K562 (cell line): Measurements from ENCODE around the gene HNRNPLL. TPM values are rescaled to one million over a fixed set of nuclear protein-coding genes. Genes with fewer than 3 reads are reported as not detected.

Source experiments
- ATAC-seq: fragments of 200-7000 bp; cut with Tn5 transposase; 3 replicates; pipeline ENCODE4 v1.9.1; 2020; ENCODE audit warnings: moderate library complexity
- BruUV-seq: library from RNA; stranded (reverse); fragments of 400-500 nt; replicated peaks from 2 replicates; lab custom pipeline; 2021; lab: Mats Ljungman, UMichigan
- CTCF ChIA-PET: fragments of 300-600 bp; formaldehyde crosslinking; extraction: SDS; loops from one replicate; lab custom pipeline; 2021; ENCODE audit warnings: low intra/inter-chr PET ratio; lab: Yijun Ruan, JAX
- POLR2A ChIA-PET: fragments of 300-600, 350-650 bp; sonication (Branson Sonifier 250); formaldehyde crosslinking; extraction: SDS; loops from one replicate; lab custom pipeline; 2021; ENCODE audit warnings: antibody characterized with exemption, inconsistent platforms; lab: Yijun Ruan, JAX
- DNase-seq, 4 experiments: peaks; one replicate each; pipeline versions ENCODE4 v3.0.0 to v3.0.0-alpha.2; 2011 to 2018; ENCODE audit warnings: low spot score in 3 of 4, mixed read lengths in 3 of 4; ENCODE audit errors: extremely low read depth in 1 of 4
- FAIRE-seq: peaks from 2 replicates; lab custom pipeline; 2011; peaks lifted over from hg19 to GRCh38; lab: Jason Lieb, UNC
- H2AFZ ChIP-seq: 2 replicates; pipeline ENCODE4 v1.6.0; 2011; ENCODE audit warnings: low read depth, low read length, control low read depth, inconsistent platforms
- H3K27ac ChIP-seq: fragments of 200-600 bp; 3 replicates; pipeline ENCODE4 v1.8.0; 2011; ENCODE audit warnings: low read depth, mild to moderate bottlenecking, control low read depth, inconsistent platforms, low read length, moderate library complexity, mixed read lengths; ENCODE audit errors: extremely low read depth
- H3K27me3 ChIP-seq, 2 experiments: fragments of 300-600 bp in 1 of 2; 2 replicates in 1 of 2; 3 replicates in 1 of 2; pipeline versions ENCODE4 v1.6.0 to v1.8.0; 2011; ENCODE audit warnings: inconsistent platforms in 2 of 2, low read length in 2 of 2, mild to moderate bottlenecking in 1 of 2, mixed read lengths in 1 of 2, moderate library complexity in 1 of 2; ENCODE audit not compliant: control insufficient read depth in 2 of 2, insufficient read depth in 2 of 2
- H3K36me3 ChIP-seq: fragments of 300-600 bp; 3 replicates; pipeline ENCODE4 v1.8.0; 2011; ENCODE audit warnings: mild to moderate bottlenecking, low read length, inconsistent platforms; ENCODE audit not compliant: control insufficient read depth, insufficient read depth
- H3K4me1 ChIP-seq, 2 experiments: fragments of 200-600 bp in 1 of 2; replicated peaks in 1 of 2; 2 replicates in 1 of 2; 3 replicates in 1 of 2; pipeline versions ENCODE4 v1.5.1 to v1.8.0; 2011; ENCODE audit warnings: inconsistent platforms in 2 of 2, low read length in 2 of 2, mild to moderate bottlenecking in 1 of 2, mixed read lengths in 1 of 2, moderate library complexity in 1 of 2; ENCODE audit not compliant: control insufficient read depth in 2 of 2, insufficient read depth in 2 of 2
- H3K4me2 ChIP-seq: 2 replicates; pipeline ENCODE4 v1.6.1; 2011; ENCODE audit warnings: low read length, control low read depth, inconsistent platforms, mixed read lengths; ENCODE audit not compliant: insufficient read depth
- H3K4me3 ChIP-seq: fragments of 200-600 bp; sonication (generic), shearing (Covaris generic); 2 replicates; pipeline ENCODE4 v1.5.1; 2016; ENCODE audit warnings: control low read depth, inconsistent platforms
- H3K79me2 ChIP-seq: fragments of 200-600 bp; 3 replicates; pipeline ENCODE4 v1.8.0; 2011; ENCODE audit warnings: low read length, inconsistent platforms; ENCODE audit not compliant: control insufficient read depth, insufficient read depth
- H3K9ac ChIP-seq, 2 experiments: 2 replicates each; pipeline versions ENCODE4 v1.6.0 to v1.6.1; 2011; ENCODE audit warnings: low read depth in 2 of 2, low read length in 2 of 2, control low read depth in 1 of 2, inconsistent platforms in 1 of 2, mild to moderate bottlenecking in 1 of 2, mixed read lengths in 1 of 2; ENCODE audit not compliant: insufficient read depth in 1 of 2
- H3K9me1 ChIP-seq: one replicate; pipeline ENCODE4 v1.6.0; 2011; ENCODE audit warnings: inconsistent platforms, mild to moderate bottlenecking, low read length, moderate library complexity; ENCODE audit not compliant: control insufficient read depth, insufficient read depth
- H3K9me3 ChIP-seq: replicated peaks from 2 replicates; pipeline ENCODE4 v1.5.1; 2011; ENCODE audit warnings: low read depth, low read length, inconsistent platforms; ENCODE audit not compliant: control insufficient read depth, insufficient read depth
- H4K20me1 ChIP-seq: replicated peaks from 2 replicates; pipeline ENCODE4 v1.6.1; 2011; ENCODE audit warnings: low read length, inconsistent platforms, mixed read lengths; ENCODE audit not compliant: control insufficient read depth, insufficient read depth
- ARID3A ChIP-seq: IDR thresholded peaks from 2 replicates; pipeline ENCODE4 v1.6.1; 2012; ENCODE audit warnings: low read depth, low read length, improper control_type of control experiment, borderline replicate concordance
- ATF3 ChIP-seq, 2 experiments: fragments of 450-650 bp in 1 of 2; sonication (generic) in 1 of 2; formaldehyde crosslinking in 1 of 2; IDR thresholded peaks in 1 of 2; conservative IDR thresholded peaks in 1 of 2; 2 replicates each; pipeline versions ENCODE4 v1.6.1 to v1.8.1; 2016 to 2023; ENCODE audit warnings: mild to moderate bottlenecking in 2 of 2, moderate library complexity in 2 of 2, inconsistent platforms in 1 of 2, missing genetic modification reagents in 1 of 2
- BACH1 ChIP-seq: fragments of 200-800 bp; sonication (Bioruptor generic); IDR thresholded peaks from 2 replicates; pipeline ENCODE4 v1.6.1; 2016; ENCODE audit warnings: missing genetic modification characterization, missing compliant biosample characterization
- HDAC2 ChIP-seq: fragments of 450-650 bp; IDR thresholded peaks from 2 replicates; pipeline ENCODE4 v1.6.1; 2016; ENCODE audit warnings: mild to moderate bottlenecking
- SRF ChIP-seq, 2 experiments: fragments of 250-450, 450-650 bp in 1 of 2; sonication (Bioruptor Pico) in 1 of 2; sonication (generic) in 1 of 2; formaldehyde crosslinking; IDR thresholded peaks; 2 replicates each; pipeline versions ENCODE4 v1.5.0 to v1.5.1; 2020 to 2022; ENCODE audit warnings: mild to moderate bottlenecking in 1 of 2, missing genetic modification reagents in 1 of 2
- TCF3 ChIP-seq: sonication (generic); formaldehyde crosslinking; IDR thresholded peaks from 2 replicates; pipeline ENCODE4 v1.4.0; 2020; ENCODE audit warnings: mild to moderate bottlenecking, missing genetic modification reagents
- THAP12 ChIP-seq: fragments of 250-450 bp; sonication (Bioruptor Pico); IDR thresholded peaks from 2 replicates; pipeline ENCODE4 v1.9.0; 2021; ENCODE audit warnings: mild to moderate bottlenecking, inconsistent platforms
- TRIM24 ChIP-seq, 2 experiments: fragments of 450-650 bp; IDR thresholded peaks; 2 replicates each; pipeline ENCODE4 v1.6.1; 2016
- ZBTB17 ChIP-seq: fragments of 450-650 bp; formaldehyde crosslinking; IDR thresholded peaks from 2 replicates; pipeline ENCODE4 v1.4.0; 2020; ENCODE audit warnings: mild to moderate bottlenecking
- ZNF695 ChIP-seq: fragments of 450-650 bp; formaldehyde crosslinking; IDR thresholded peaks from 2 replicates; pipeline ENCODE4 v1.4.0; 2020; ENCODE audit warnings: mild to moderate bottlenecking, moderate library complexity
- WGBS: fragments of 100-300 bp; shearing (Covaris generic); methylation state at CpG from one replicate; pipeline ENCODE4 v1.1.6; 2016; ENCODE audit warnings: low coverage, mixed read lengths; ENCODE audit not compliant: insufficient coverage; ENCODE audit errors: missing lambda C conversion rate; 5-methylcytosine and 5-hydroxymethylcytosine counted together
- in situ Hi-C: fragments of 300-500 bp; cut with MboI; formaldehyde crosslinking; loops from 4 replicates; pipeline ENCODE4 v1.15.0; 2018; ENCODE audit warnings: inconsistent platforms, mixed read lengths
- intact Hi-C: fragments of 100-400 bp; cut with micrococcal nuclease; formaldehyde crosslinking; loops from 2 replicates; pipeline ENCODE4 v1.14.2; 2022
- polyA plus RNA-seq, 8 experiments: library from polyadenylated mRNA; depleted of rRNA in 4 of 8; stranded (reverse) in 5 of 8; unstranded in 3 of 8; fragments of >200 nt; fragmentation: Nextera tagmentation in 2 of 8; fragmentation: Illumina TruSeq in 1 of 8; extraction: Ambion mirVana in 2 of 8; extraction: Trizol in 1 of 8; gene quantifications; 2 replicates each; pipeline versions ENCODE4 v1.2.1 to v1.2.3, GENCODE V29; 2011 to 2014; ENCODE audit warnings: inconsistent platforms in 1 of 8, missing spikeins in 1 of 8
- total RNA-seq, 7 experiments: library from RNA; depleted of rRNA in 6 of 7; stranded (reverse); fragments of >200 nt in 6 of 7; fragmentation: Illumina TruSeq in 2 of 7; extraction: Trizol in 2 of 7; gene quantifications; 2 replicates each; pipeline versions ENCODE4 v1.2.1 to v1.2.3, GENCODE V29; 2011 to 2021; ENCODE audit warnings: low replicate concordance in 1 of 7
- TF ChIP-seq, protein P1 (sequence below): sonication (generic); formaldehyde crosslinking; IDR thresholded peaks from 2 replicates; pipeline ENCODE4 v1.8.1; 2023; ENCODE audit warnings: mild to moderate bottlenecking, missing genetic modification reagents

HNRNPLL gene
- total and polyA plus RNA-seq, 9 of the 15 experiments (the other 6 are each of a cell fraction or from before 2014, with no cell fraction given), result 19.8 to 135 (median 57.8) TPM

DNA sequence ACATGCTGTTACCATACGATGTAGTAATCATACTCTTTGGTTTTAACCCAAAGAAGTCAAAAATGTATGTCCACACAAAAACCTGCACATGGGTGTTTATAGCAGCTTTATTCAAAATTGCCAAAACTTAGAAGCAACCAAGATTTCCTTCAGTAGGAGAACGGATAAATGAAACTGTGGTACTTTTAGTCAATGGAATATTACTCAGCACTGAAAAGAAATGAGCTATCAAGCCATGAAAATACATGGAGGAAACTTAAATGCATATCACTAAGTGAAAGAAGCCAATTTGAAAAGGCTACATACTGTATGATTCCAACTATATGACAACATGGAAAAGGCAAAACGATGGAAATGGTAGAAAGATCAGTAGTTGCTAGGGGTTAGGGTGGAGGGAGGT is 86.6 kb downstream of the HNRNPLL start (continued):
- TF ChIP-seq HDAC2, result 0 out of 2 replicates have a peak, but pooled peaks have one; percentile 5

DNA sequence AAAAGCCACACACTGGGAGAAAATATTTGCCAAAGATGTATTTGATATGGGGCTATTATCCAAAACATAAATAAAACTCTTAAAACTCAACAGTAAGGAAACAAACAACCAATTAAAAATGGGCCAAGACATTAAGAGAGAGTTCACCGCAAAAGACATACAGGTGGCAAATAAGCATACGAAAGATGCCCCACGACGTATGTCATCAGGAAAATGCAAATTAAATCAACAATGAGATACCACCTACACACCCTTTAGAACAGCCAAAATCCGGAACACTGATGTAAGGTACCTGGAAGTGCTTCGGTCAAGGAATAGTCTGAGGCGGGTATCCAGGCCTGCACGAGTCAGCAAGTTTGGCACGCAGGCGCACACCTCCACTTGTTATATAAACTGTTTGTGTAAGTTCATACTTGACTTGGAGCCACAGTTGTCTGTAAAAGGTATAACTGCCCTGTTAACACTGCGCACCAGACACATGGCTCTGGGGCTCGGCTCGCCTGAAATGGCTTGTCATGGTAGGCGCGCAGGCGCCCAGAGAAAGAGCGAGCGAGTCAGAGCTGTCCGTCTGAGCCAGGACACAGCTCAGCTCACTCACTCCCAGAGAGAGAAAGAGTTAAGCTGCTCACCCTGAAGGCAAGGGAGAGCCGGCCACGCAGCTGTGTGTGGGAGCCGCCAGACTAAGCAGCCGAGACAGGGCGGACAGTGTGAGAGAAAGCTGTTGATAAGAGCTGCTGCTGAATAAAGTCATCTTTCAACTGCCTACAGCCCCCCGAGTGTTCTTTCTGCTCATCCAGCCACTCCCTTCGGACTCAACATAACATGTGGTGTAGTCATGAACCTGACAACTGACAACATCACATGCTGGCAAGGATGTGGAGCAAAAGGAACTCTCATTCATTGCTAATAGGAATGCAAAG is 87.3 kb downstream of the HNRNPLL start:
- Histone ChIP-seq H3K4me1 (peaks cover 12 to 14% of the 10 kb centered on the region in 2 experiments; a peak in 4 of 5 replicates), H3K9ac (peak overlapping the region; percentile 78 to 86), H3K27ac (peak overlapping the region; percentile 88), H4K20me1 (no peaks in the 10 kb centered on the region), H2AFZ (peak overlapping the region; percentile 84), H3K79me2 (no peaks in the 10 kb centered on the region), H3K9me1 (no peaks in the 10 kb centered on the region), H3K36me3 (no peaks in the 10 kb centered on the region), H3K4me3 (peak overlapping the region; percentile 42), H3K27me3 (no peaks in the 10 kb centered on the region), H3K4me2 (peak overlapping the region; percentile 93), H3K9me3 (no peaks in the 10 kb centered on the region)
- POLR2A ChIA-PET, result interaction anchor here (0.6 to 1.6 kb wide), 8 partner anchors 14 to 239 kb away, joined by 3 to 5 read pairs (median 3); partner anchors contain the start of gene SRSF7
- FAIRE-seq, result peak; percentile 94
- peak; percentile 65 to 95 (median 74) for DNase-seq
- peak; percentile 97 for ATAC-seq
- in situ Hi-C loops (no loop called here), intact Hi-C loops (no loop called here)
- CTCF ChIA-PET, result interaction anchor here (0.7 kb wide), 1 partner anchor 75 kb away, joined by 3 read pairs; no protein-coding TSS in a partner anchor
- BruUV-seq, result TSS peak; percentile 82
- WGBS, result 1% methylated on average over 26 of the region's 26 CpGs
- peak; percentile 60 to 76 for TF ChIP-seq TRIM24 (IDR thresholded peaks at IDR 0.05)
- 0 out of 2 replicates have a peak, but pooled peaks have one; percentile 8 for TF ChIP-seq THAP12
- no peak for TF ChIP-seq ZNF695
- peak in 1 of 2 experiments; percentile 1; a peak in 1 of 4 replicates for TF ChIP-seq SRF (CRISPR knock-in tag; IDR thresholded peaks at IDR 0.05)
- TF ChIP-seq ZBTB17 (CRISPR knock-in tag), result peak; percentile 6; the same call in 1 of the 2 replicates
- peak; percentile 90 for TF ChIP-seq TCF3 (CRISPR knock-in tag)
- TF ChIP-seq ARID3A, result no peak
- TF ChIP-seq, protein P1, sequence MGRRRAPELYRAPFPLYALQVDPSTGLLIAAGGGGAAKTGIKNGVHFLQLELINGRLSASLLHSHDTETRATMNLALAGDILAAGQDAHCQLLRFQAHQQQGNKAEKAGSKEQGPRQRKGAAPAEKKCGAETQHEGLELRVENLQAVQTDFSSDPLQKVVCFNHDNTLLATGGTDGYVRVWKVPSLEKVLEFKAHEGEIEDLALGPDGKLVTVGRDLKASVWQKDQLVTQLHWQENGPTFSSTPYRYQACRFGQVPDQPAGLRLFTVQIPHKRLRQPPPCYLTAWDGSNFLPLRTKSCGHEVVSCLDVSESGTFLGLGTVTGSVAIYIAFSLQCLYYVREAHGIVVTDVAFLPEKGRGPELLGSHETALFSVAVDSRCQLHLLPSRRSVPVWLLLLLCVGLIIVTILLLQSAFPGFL (CRISPR knock-in tag), result peak; percentile 42; the same call in 1 of the 2 replicates
- TF ChIP-seq BACH1 (tag), result peak; percentile 97
- no peak; the same call in 1 of the 2 replicates for TF ChIP-seq ATF3 (IDR thresholded peaks at IDR 0.05)
- TF ChIP-seq ATF3 (CRISPR knock-in tag; conservative IDR thresholded peaks at IDR 0.05), result 0 out of 2 replicates have a peak, but pooled peaks have one; percentile 53
